Naive thymus-derived CD4-positive, alpha-beta T cell (primary cell): ENCODE data around the gene ZNF35. TPM values are rescaled to one million over a fixed set of nuclear protein-coding genes. Genes with fewer than 3 reads are reported as not detected.

ENCODE experiments used
- polyA plus RNA-seq, 2 donors: library from polyadenylated mRNA; unstranded; fragments of 300-500 nt; fragmentation: Illumina TruSeq; gene quantifications; one replicate each; pipeline ENCODE4 v1.2.3, GENCODE V29; 2021
- total RNA-seq, 6 experiments: library from RNA in 5 of 6; stranded (reverse) in 5 of 6; gene quantifications; 1 replicate in 5 of 6; 2 replicates in 1 of 6; pipeline ENCODE4 v1.2.3 and lab custom pipeline; 2021 to 2026

The ZNF35 gene
- total and polyA plus RNA-seq, 7 experiments from 2014 or later = 0.14 to 3.2 (median 2.0) TPM

Other genes with a start within 250 kb of the ZNF35 start
- 10 to 100 TPM; 16.8 to 37.6 (median 24.4) TPM for gene ZNF445, start 171.1 kb upstream of the ZNF35 start, total RNA-seq
- 1 to 10 TPM; 5.1 to 6.7 TPM for gene ZNF445, start 171.1 kb upstream of the ZNF35 start, polyA plus RNA-seq
- 1 to 10 TPM; 1.1 to 4.5 (median 1.7) TPM for gene ZKSCAN7, start 93.5 kb upstream of the ZNF35 start, total RNA-seq
- gene ZKSCAN7, start 93.5 kb upstream of the ZNF35 start, polyA plus RNA-seq = 1 to 10 TPM; 2.1 to 2.4 TPM
- 1 to 10 TPM in 1 of 5 experiments, under 1 TPM in 4; 0.02 to 1.7 (median 0.38) TPM for gene ZNF660, start 63.8 kb upstream of the ZNF35 start, total RNA-seq
- under 1 TPM in 1 of 2 donors, not detected in 1; 0.41 TPM for gene ZNF660, start 63.8 kb upstream of the ZNF35 start, polyA plus RNA-seq
- gene ZNF197, start 23.7 kb upstream of the ZNF35 start, total RNA-seq = 10 to 100 TPM in 3 of 5 experiments, 1 to 10 TPM in 2; 5.5 to 15.6 (median 15.0) TPM
- 1 to 10 TPM; 5.2 to 5.8 TPM for gene ZNF197, start 23.7 kb upstream of the ZNF35 start, polyA plus RNA-seq
- gene ZNF502, start 63.9 kb downstream of the ZNF35 start, total RNA-seq = 1 to 10 TPM; 1.1 to 6.1 (median 4.1) TPM
- 1 to 10 TPM; 5.0 to 5.9 TPM for gene ZNF502, start 63.9 kb downstream of the ZNF35 start, polyA plus RNA-seq
- gene ZNF501, start 80.9 kb downstream of the ZNF35 start, total RNA-seq = 1 to 10 TPM; 1.1 to 5.3 (median 2.6) TPM
- 1 to 10 TPM; 1.6 to 2.2 TPM for gene ZNF501, start 80.9 kb downstream of the ZNF35 start, polyA plus RNA-seq
- 10 to 100 TPM; 17.5 to 44.4 (median 39.8) TPM for gene KIAA1143, start 112.9 kb downstream of the ZNF35 start, total RNA-seq
- gene KIAA1143, start 112.9 kb downstream of the ZNF35 start, polyA plus RNA-seq = 10 to 100 TPM; 22.3 to 28.4 TPM
- gene KIF15, start 113.1 kb downstream of the ZNF35 start, total RNA-seq = 10 to 100 TPM in 1 of 5 experiments, under 1 TPM in 4; 0.11 to 31.9 (median 0.30) TPM
- gene KIF15, start 113.1 kb downstream of the ZNF35 start, polyA plus RNA-seq = under 1 TPM in 1 of 2 donors, not detected in 1; 0.14 TPM
- gene TMEM42, start 213.2 kb downstream of the ZNF35 start, total RNA-seq = 10 to 100 TPM; 12.1 to 25.1 (median 16.4) TPM
- gene TMEM42, start 213.2 kb downstream of the ZNF35 start, polyA plus RNA-seq = 10 to 100 TPM; 51.3 to 74.5 TPM
- gene TGM4, start 225.9 kb downstream of the ZNF35 start, total RNA-seq = not detected
- gene TGM4, start 225.9 kb downstream of the ZNF35 start, polyA plus RNA-seq = under 1 TPM in 1 of 2 donors, not detected in 1; 0.07 TPM